BLaER1 treated with 17β-estradiol and CSF1 and Interleukin-3, amounts not matched to agents 10 nM and 100 nM (cell line): ENCODE data around the gene TUBB6.

Experiments used
- H3K27ac ChIP-seq, 11 experiments: shearing (Covaris generic); formaldehyde crosslinking; 2 replicates each; pipeline ENCODE4 v1.8.1; 2022
- H3K27me3 ChIP-seq, 11 experiments: shearing (Covaris generic); formaldehyde crosslinking; 2 replicates each; pipeline ENCODE4 v1.8.1; 2022
- H3K36me3 ChIP-seq, 11 experiments: shearing (Covaris generic); formaldehyde crosslinking; 2 replicates each; pipeline ENCODE4 v1.8.1; 2022
- H3K4me1 ChIP-seq, 10 experiments: shearing (Covaris generic); formaldehyde crosslinking; 2 replicates each; pipeline ENCODE4 v1.8.1; 2022
- H3K4me2 ChIP-seq, 11 experiments: shearing (Covaris generic); formaldehyde crosslinking; 2 replicates each; pipeline ENCODE4 v1.8.1; 2022
- H3K4me3 ChIP-seq, 10 experiments: shearing (Covaris generic); formaldehyde crosslinking; 2 replicates each; pipeline ENCODE4 v1.8.1; 2022
- H3K9ac ChIP-seq, 11 experiments: shearing (Covaris generic); formaldehyde crosslinking; 2 replicates each; pipeline ENCODE4 v1.8.1; 2022
- H3K9me3 ChIP-seq, 11 experiments: shearing (Covaris generic); formaldehyde crosslinking; replicated peaks in 1 of 11; 2 replicates each; pipeline ENCODE4 v1.8.1; 2022
- H4K20me1 ChIP-seq, 11 experiments: shearing (Covaris generic); formaldehyde crosslinking; 2 replicates each; pipeline ENCODE4 v1.8.1; 2022
- Cebpa-rat ChIP-seq, 11 experiments: shearing (Covaris generic); IDR thresholded peaks; 2 replicates each; pipeline ENCODE4 v1.8.1; 2022

The TUBB6 gene

GRCh38 chr18:12334863-12335262, 26.8 kb downstream of the TUBB6 start:
- H3K9ac ChIP-seq: no peak overlapping the region
- H3K36me3 ChIP-seq: peaks cover 77 to 93% (median 85%) of the 10 kb centered on the region in 11 experiments
- peaks cover 3 to 66% (median 36%) of the 10 kb centered on the region in 11 experiments; a peak in 19 of 22 replicates for H4K20me1 ChIP-seq
- H3K27me3 ChIP-seq: no peaks in the 10 kb centered on the region
- no peak overlapping the region for H3K27ac ChIP-seq
- H3K4me3 ChIP-seq: no peak overlapping the region
- H3K4me1 ChIP-seq: no peaks in the 10 kb centered on the region
- no peaks in the 10 kb centered on the region for H3K9me3 ChIP-seq
- no peak for TF ChIP-seq Cebpa-rat (IDR thresholded peaks at IDR 0.05)
- H3K4me2 ChIP-seq: no peak overlapping the region

- peaks cover 3 to 59% (median 29%) of the 10 kb centered on the region in 11 experiments; a peak in 19 of 22 replicates for H4K20me1 ChIP-seq
- peaks cover 70 to 93% (median 86%) of the 10 kb centered on the region in 11 experiments for H3K36me3 ChIP-seq
- H3K4me1 ChIP-seq: no peaks in the 10 kb centered on the region
- H3K27ac ChIP-seq: no peak overlapping the region
- H3K9me3 ChIP-seq: no peaks in the 10 kb centered on the region
- no peaks in the 10 kb centered on the region for H3K27me3 ChIP-seq
- no peak for TF ChIP-seq Cebpa-rat (IDR thresholded peaks at IDR 0.05)
- H3K4me3 ChIP-seq: no peak overlapping the region
- H3K4me2 ChIP-seq: no peak overlapping the region
- H3K9ac ChIP-seq: no peak overlapping the region
These were observed 27.5 kb downstream of the TUBB6 start for GRCh38 chr18:12335503-12335902.

GRCh38 chr18:12336171-12336613, 28.2 kb downstream of the TUBB6 start:
- peaks cover 0 to 52% (median 22%) of the 10 kb centered on the region in 11 experiments; a peak in 18 of 22 replicates for H4K20me1 ChIP-seq
- H3K36me3 ChIP-seq: peaks cover 69 to 93% (median 83%) of the 10 kb centered on the region in 11 experiments
- no peak for TF ChIP-seq Cebpa-rat (IDR thresholded peaks at IDR 0.05)
- H3K4me2 ChIP-seq: no peak overlapping the region
- no peaks in the 10 kb centered on the region for H3K4me1 ChIP-seq
- H3K27ac ChIP-seq: no peak overlapping the region
- no peak overlapping the region for H3K9ac ChIP-seq
- no peaks in the 10 kb centered on the region for H3K27me3 ChIP-seq
- H3K4me3 ChIP-seq: no peak overlapping the region
- H3K9me3 ChIP-seq: no peaks in the 10 kb centered on the region

- TF ChIP-seq Cebpa-rat (IDR thresholded peaks at IDR 0.05): no peak
- H3K4me1 ChIP-seq: no peaks in the 10 kb centered on the region
- H3K36me3 ChIP-seq: peaks cover 72 to 93% (median 86%) of the 10 kb centered on the region in 11 experiments
- H3K27ac ChIP-seq: no peak overlapping the region
- peaks cover 0 to 47% (median 20%) of the 10 kb centered on the region in 11 experiments; a peak in 15 of 22 replicates for H4K20me1 ChIP-seq
- H3K9me3 ChIP-seq: no peaks in the 10 kb centered on the region
- no peak overlapping the region for H3K4me2 ChIP-seq
- no peak overlapping the region for H3K4me3 ChIP-seq
- no peaks in the 10 kb centered on the region for H3K27me3 ChIP-seq
- H3K9ac ChIP-seq: no peak overlapping the region
These were observed 28.8 kb downstream of the TUBB6 start for GRCh38 chr18:12336887-12337286.

- Histone ChIP-seq H3K4me3 (no peak overlapping the region), H4K20me1 (peaks cover 0 to 46% (median 20%) of the 10 kb centered on the region in 11 experiments; a peak in 14 of 22 replicates), H3K36me3 (peaks cover 85 to 100% (median 96%) of the 10 kb centered on the region in 11 experiments), H3K27ac (no peak overlapping the region), H3K27me3 (no peaks in the 10 kb centered on the region), H3K9me3 (no peaks in the 10 kb centered on the region), H3K4me2 (no peak overlapping the region), H3K9ac (no peak overlapping the region), H3K4me1 (no peaks in the 10 kb centered on the region)
- TF ChIP-seq Cebpa-rat (IDR thresholded peaks at IDR 0.05): no peak
These were observed 30.3 kb downstream of the TUBB6 start for GRCh38 chr18:12338382-12338781.

GRCh38 chr18:12340945-12341660, 33.1 kb downstream of the TUBB6 start:
- Histone ChIP-seq H3K36me3 (peaks cover 85 to 100% (median 96%) of the 10 kb centered on the region in 11 experiments), H3K4me1 (peaks cover 0 to 5% (median 0%) of the 10 kb centered on the region in 10 experiments; a peak in 6 of 20 replicates), H3K27me3 (no peaks in the 10 kb centered on the region), H4K20me1 (peaks cover 0 to 33% (median 14%) of the 10 kb centered on the region in 11 experiments; a peak in 12 of 22 replicates), H3K9ac (no peak overlapping the region), H3K4me3 (no peak overlapping the region), H3K4me2 (no peak overlapping the region), H3K27ac (no peak overlapping the region), H3K9me3 (no peaks in the 10 kb centered on the region)
- no peak for TF ChIP-seq Cebpa-rat (IDR thresholded peaks at IDR 0.05)

GRCh38 chr18:12342661-12343060, 34.6 kb downstream of the TUBB6 start:
- peaks cover 0 to 8% (median 0%) of the 10 kb centered on the region in 10 experiments; a peak in 6 of 20 replicates for H3K4me1 ChIP-seq
- no peak overlapping the region for H3K4me2 ChIP-seq
- no peak overlapping the region for H3K9ac ChIP-seq
- H3K9me3 ChIP-seq: no peaks in the 10 kb centered on the region
- no peaks in the 10 kb centered on the region for H3K27me3 ChIP-seq
- H3K4me3 ChIP-seq: no peak overlapping the region
- no peak overlapping the region for H3K27ac ChIP-seq
- TF ChIP-seq Cebpa-rat (IDR thresholded peaks at IDR 0.05): no peak
- H3K36me3 ChIP-seq: peaks cover 85 to 100% (median 97%) of the 10 kb centered on the region in 11 experiments
- H4K20me1 ChIP-seq: peaks cover 0 to 32% (median 16%) of the 10 kb centered on the region in 11 experiments; a peak in 12 of 22 replicates

GRCh38 chr18:12345491-12346239, 37.6 kb downstream of the TUBB6 start:
- Histone ChIP-seq H3K27ac (no peak overlapping the region), H3K9me3 (no peaks in the 10 kb centered on the region), H3K4me1 (peaks cover 0 to 8% (median 0%) of the 10 kb centered on the region in 10 experiments; a peak in 6 of 20 replicates), H4K20me1 (peaks cover 0 to 42% (median 16%) of the 10 kb centered on the region in 11 experiments; a peak in 12 of 22 replicates), H3K4me2 (no peak overlapping the region; a peak in 1 of 22 replicates), H3K9ac (no peak overlapping the region), H3K36me3 (peaks cover 99 to 100% (median 100%) of the 10 kb centered on the region in 11 experiments), H3K27me3 (no peaks in the 10 kb centered on the region), H3K4me3 (no peak overlapping the region)
- no peak for TF ChIP-seq Cebpa-rat (IDR thresholded peaks at IDR 0.05)

GRCh38 chr18:12346240-12346565, 38.2 kb downstream of the TUBB6 start:
- no peak for TF ChIP-seq Cebpa-rat (IDR thresholded peaks at IDR 0.05)
- H3K4me3 ChIP-seq: no peak overlapping the region
- H3K4me2 ChIP-seq: no peak overlapping the region; a peak in 1 of 22 replicates
- H4K20me1 ChIP-seq: peaks cover 0 to 42% (median 16%) of the 10 kb centered on the region in 11 experiments; a peak in 12 of 22 replicates
- no peaks in the 10 kb centered on the region for H3K9me3 ChIP-seq
- H3K4me1 ChIP-seq: peaks cover 0 to 8% (median 0%) of the 10 kb centered on the region in 10 experiments; a peak in 6 of 20 replicates
- H3K27ac ChIP-seq: no peak overlapping the region
- no peaks in the 10 kb centered on the region for H3K27me3 ChIP-seq
- H3K36me3 ChIP-seq: peaks cover 99 to 100% (median 100%) of the 10 kb centered on the region in 11 experiments
- H3K9ac ChIP-seq: no peak overlapping the region
